K562 (cell line): ENCODE measurements around the gene MMD2. TPM values are rescaled to one million over a fixed set of nuclear protein-coding genes. Genes with fewer than 3 reads are reported as not detected.
A peak's percentile ranks its signal among the peaks of the same experiment; 100 is the strongest.

Experiments
- ATAC-seq: fragments of 200-7000 bp; cut with Tn5 transposase; 3 replicates; pipeline ENCODE4 v1.9.1; 2020; ENCODE audit warnings: moderate library complexity
- BruUV-seq: library from RNA; stranded (reverse); fragments of 400-500 nt; replicated peaks from 2 replicates; lab custom pipeline; 2021; lab: Mats Ljungman, UMichigan
- CTCF ChIA-PET: fragments of 300-600 bp; formaldehyde crosslinking; extraction: SDS; loops from one replicate; lab custom pipeline; 2021; ENCODE audit warnings: low intra/inter-chr PET ratio; lab: Yijun Ruan, JAX
- POLR2A ChIA-PET: fragments of 300-600, 350-650 bp; sonication (Branson Sonifier 250); formaldehyde crosslinking; extraction: SDS; loops from one replicate; lab custom pipeline; 2021; ENCODE audit warnings: antibody characterized with exemption, inconsistent platforms; lab: Yijun Ruan, JAX
- DNase-seq, 4 experiments: peaks; one replicate each; pipeline versions ENCODE4 v3.0.0 to v3.0.0-alpha.2; 2011 to 2018; ENCODE audit warnings: low spot score in 3 of 4, mixed read lengths in 3 of 4; ENCODE audit errors: extremely low read depth in 1 of 4
- FAIRE-seq: peaks from 2 replicates; lab custom pipeline; 2011; peaks lifted over from hg19 to GRCh38; lab: Jason Lieb, UNC
- H2AFZ ChIP-seq: 2 replicates; pipeline ENCODE4 v1.6.0; 2011; ENCODE audit warnings: low read depth, low read length, control low read depth, inconsistent platforms
- H3K27ac ChIP-seq: fragments of 200-600 bp; 3 replicates; pipeline ENCODE4 v1.8.0; 2011; ENCODE audit warnings: low read depth, mild to moderate bottlenecking, control low read depth, inconsistent platforms, low read length, moderate library complexity, mixed read lengths; ENCODE audit errors: extremely low read depth
- H3K27me3 ChIP-seq, 2 experiments: fragments of 300-600 bp in 1 of 2; 2 replicates in 1 of 2; 3 replicates in 1 of 2; pipeline versions ENCODE4 v1.6.0 to v1.8.0; 2011; ENCODE audit warnings: inconsistent platforms in 2 of 2, low read length in 2 of 2, mild to moderate bottlenecking in 1 of 2, mixed read lengths in 1 of 2, moderate library complexity in 1 of 2; ENCODE audit not compliant: control insufficient read depth in 2 of 2, insufficient read depth in 2 of 2
- H3K36me3 ChIP-seq: fragments of 300-600 bp; 3 replicates; pipeline ENCODE4 v1.8.0; 2011; ENCODE audit warnings: mild to moderate bottlenecking, low read length, inconsistent platforms; ENCODE audit not compliant: control insufficient read depth, insufficient read depth
- H3K4me1 ChIP-seq, 2 experiments: fragments of 200-600 bp in 1 of 2; replicated peaks in 1 of 2; 2 replicates in 1 of 2; 3 replicates in 1 of 2; pipeline versions ENCODE4 v1.5.1 to v1.8.0; 2011; ENCODE audit warnings: inconsistent platforms in 2 of 2, low read length in 2 of 2, mild to moderate bottlenecking in 1 of 2, mixed read lengths in 1 of 2, moderate library complexity in 1 of 2; ENCODE audit not compliant: control insufficient read depth in 2 of 2, insufficient read depth in 2 of 2
- H3K4me2 ChIP-seq: 2 replicates; pipeline ENCODE4 v1.6.1; 2011; ENCODE audit warnings: low read length, control low read depth, inconsistent platforms, mixed read lengths; ENCODE audit not compliant: insufficient read depth
- H3K4me3 ChIP-seq: fragments of 200-600 bp; sonication (generic), shearing (Covaris generic); 2 replicates; pipeline ENCODE4 v1.5.1; 2016; ENCODE audit warnings: control low read depth, inconsistent platforms
- H3K79me2 ChIP-seq: fragments of 200-600 bp; 3 replicates; pipeline ENCODE4 v1.8.0; 2011; ENCODE audit warnings: low read length, inconsistent platforms; ENCODE audit not compliant: control insufficient read depth, insufficient read depth
- H3K9ac ChIP-seq, 2 experiments: 2 replicates each; pipeline versions ENCODE4 v1.6.0 to v1.6.1; 2011; ENCODE audit warnings: low read depth in 2 of 2, low read length in 2 of 2, control low read depth in 1 of 2, inconsistent platforms in 1 of 2, mild to moderate bottlenecking in 1 of 2, mixed read lengths in 1 of 2; ENCODE audit not compliant: insufficient read depth in 1 of 2
- H3K9me1 ChIP-seq: one replicate; pipeline ENCODE4 v1.6.0; 2011; ENCODE audit warnings: inconsistent platforms, mild to moderate bottlenecking, low read length, moderate library complexity; ENCODE audit not compliant: control insufficient read depth, insufficient read depth
- H3K9me3 ChIP-seq: replicated peaks from 2 replicates; pipeline ENCODE4 v1.5.1; 2011; ENCODE audit warnings: low read depth, low read length, inconsistent platforms; ENCODE audit not compliant: control insufficient read depth, insufficient read depth
- H4K20me1 ChIP-seq: replicated peaks from 2 replicates; pipeline ENCODE4 v1.6.1; 2011; ENCODE audit warnings: low read length, inconsistent platforms, mixed read lengths; ENCODE audit not compliant: control insufficient read depth, insufficient read depth
- KLF13 ChIP-seq: fragments of 450-650 bp; IDR thresholded peaks from 2 replicates; pipeline ENCODE4 v1.6.1; 2016; ENCODE audit warnings: missing genetic modification characterization, low read depth, mild to moderate bottlenecking, missing compliant biosample characterization, moderate library complexity, borderline replicate concordance
- PATZ1 ChIP-seq: fragments of 250-450 bp; sonication (Bioruptor Pico); IDR thresholded peaks from 2 replicates; pipeline ENCODE4 v1.5.0; 2020; ENCODE audit warnings: mild to moderate bottlenecking, borderline replicate concordance
- RFX1 ChIP-seq: fragments of 450-650 bp; IDR thresholded peaks from 2 replicates; pipeline ENCODE4 v1.6.1; 2016; ENCODE audit warnings: mild to moderate bottlenecking, moderate library complexity
- WGBS: fragments of 100-300 bp; shearing (Covaris generic); methylation state at CpG from one replicate; pipeline ENCODE4 v1.1.6; 2016; ENCODE audit warnings: low coverage, mixed read lengths; ENCODE audit not compliant: insufficient coverage; ENCODE audit errors: missing lambda C conversion rate; 5-methylcytosine and 5-hydroxymethylcytosine counted together
- in situ Hi-C: fragments of 300-500 bp; cut with MboI; formaldehyde crosslinking; loops from 4 replicates; pipeline ENCODE4 v1.15.0; 2018; ENCODE audit warnings: inconsistent platforms, mixed read lengths
- intact Hi-C: fragments of 100-400 bp; cut with micrococcal nuclease; formaldehyde crosslinking; loops from 2 replicates; pipeline ENCODE4 v1.14.2; 2022
- polyA plus RNA-seq, 8 experiments: library from polyadenylated mRNA; depleted of rRNA in 4 of 8; stranded (reverse) in 5 of 8; unstranded in 3 of 8; fragments of >200 nt; fragmentation: Nextera tagmentation in 2 of 8; fragmentation: Illumina TruSeq in 1 of 8; extraction: Ambion mirVana in 2 of 8; extraction: Trizol in 1 of 8; gene quantifications; 2 replicates each; pipeline versions ENCODE4 v1.2.1 to v1.2.3, GENCODE V29; 2011 to 2014; ENCODE audit warnings: inconsistent platforms in 1 of 8, missing spikeins in 1 of 8
- total RNA-seq, 7 experiments: library from RNA; depleted of rRNA in 6 of 7; stranded (reverse); fragments of >200 nt in 6 of 7; fragmentation: Illumina TruSeq in 2 of 7; extraction: Trizol in 2 of 7; gene quantifications; 2 replicates each; pipeline versions ENCODE4 v1.2.1 to v1.2.3, GENCODE V29; 2011 to 2021; ENCODE audit warnings: low replicate concordance in 1 of 7

Gene MMD2
- total and polyA plus RNA-seq, 9 of the 15 experiments (the other 6 are each of a cell fraction or from before 2014, with no cell fraction given): not detected

GRCh38 chr7:4931943-4932342 lies 27.0 kb downstream of the MMD2 start:
- Histone ChIP-seq H3K4me3 (no peak overlapping the region), H3K4me2 (no peak overlapping the region), H3K4me1 (no peaks in the 10 kb centered on the region; a peak in 1 of 5 replicates), H3K79me2 (no peaks in the 10 kb centered on the region), H2AFZ (no peak overlapping the region), H3K27me3 (peaks cover 14 to 53% of the 10 kb centered on the region in 2 experiments), H3K36me3 (no peaks in the 10 kb centered on the region), H3K27ac (no peak overlapping the region), H3K9ac (no peak overlapping the region), H4K20me1 (no peaks in the 10 kb centered on the region), H3K9me3 (no peaks in the 10 kb centered on the region), H3K9me1 (no peaks in the 10 kb centered on the region)
- intact Hi-C loops: no loop called here
- 7% methylated on average over 12 of the region's 12 CpGs for WGBS
- no TSS peak for BruUV-seq
- in situ Hi-C loops: no loop called here
- CTCF ChIA-PET: no interaction called here
- TF ChIP-seq KLF13 (tag): no peak
- peak; percentile 69 for TF ChIP-seq RFX1
- no peak for TF ChIP-seq PATZ1 (CRISPR knock-in tag)
- ATAC-seq (no peak), FAIRE-seq (no peak), DNase-seq (peak in 2 of 4 experiments; percentile 7)
- POLR2A ChIA-PET: no interaction called here
